ENCODE data around the gene SCPEP1. TPM values are rescaled to one million over a fixed set of nuclear protein-coding genes. Genes with fewer than 3 reads are reported as not detected.

SCPEP1 gene
- polyA plus RNA-seq, 1 of the 3 experiments (the other 2 are of a cell fraction): 99.6 TPM

- no peak for DNase-seq
- H4K20me1 ChIP-seq (ENCODE audit: insufficient read depth): no peaks in the 10 kb centered on the region
- no peaks in the 10 kb centered on the region for H3K27me3 ChIP-seq (ENCODE audit: insufficient read depth)
- H3K4me2 ChIP-seq: no peak overlapping the region
- H3K9me3 ChIP-seq: no peaks in the 10 kb centered on the region
- H3K9ac ChIP-seq: no peak overlapping the region
- ChIA-PET POLR2A (no interaction called here), CTCF (interaction anchor here (0.5 to 5.6 kb wide), 5 partner anchors 8 to 860 kb away, joined by 3 to 44 read pairs (median 4); no protein-coding TSS in a partner anchor)
- H3K27ac ChIP-seq (ENCODE audit: low read depth in 2 of 2, low read length in 1 of 2): no peak overlapping the region
- no peaks in the 10 kb centered on the region for H3K4me1 ChIP-seq (ENCODE audit: control insufficient read depth in 1 of 2, insufficient read depth in 2 of 2, low read depth in 1 of 2, low read length in 1 of 2)
- no peak overlapping the region for H3K4me3 ChIP-seq (ENCODE audit: low read depth in 2 of 2, low read length in 1 of 2)
- H3K9me2 ChIP-seq: no peaks in the 10 kb centered on the region
- H3F3A ChIP-seq (replicated peaks; ENCODE audit: insufficient read depth): no peaks in the 10 kb centered on the region
- whole genome bisulfite sequencing (ENCODE audit: low lambda C conversion rate): 92% methylated on average over 7 of the region's 7 CpGs
- peaks cover 0 to 7% of the 10 kb centered on the region in 2 experiments for H3K36me3 ChIP-seq (replicated peaks in 1 of 2; ENCODE audit: control insufficient read depth in 1 of 2, insufficient read depth in 2 of 2, low read length in 1 of 2)
- H3K79me2 ChIP-seq (ENCODE audit: insufficient read depth): no peaks in the 10 kb centered on the region
- TF ChIP-seq RCOR1 (IDR thresholded peaks at IDR 0.05; ENCODE audit: low read length): no peak
- no peak overlapping the region for H2AFZ ChIP-seq (ENCODE audit: low read depth)
Observed at GRCh38 chr17:57001541-57001940, 23.6 kb downstream of the SCPEP1 start.

GRCh38 chr17:57002904-57003303 is 25.0 kb downstream of the SCPEP1 start:
- Histone ChIP-seq H3K27me3 (ENCODE audit: insufficient read depth) (no peaks in the 10 kb centered on the region), H3K9me2 (no peaks in the 10 kb centered on the region), H3K9me3 (no peaks in the 10 kb centered on the region), H3K4me1 (ENCODE audit: control insufficient read depth in 1 of 2, insufficient read depth in 2 of 2, low read depth in 1 of 2, low read length in 1 of 2) (no peaks in the 10 kb centered on the region), H2AFZ (ENCODE audit: low read depth) (no peak overlapping the region), H3K36me3 (replicated peaks in 1 of 2; ENCODE audit: control insufficient read depth in 1 of 2, insufficient read depth in 2 of 2, low read length in 1 of 2) (peaks cover 0 to 2% of the 10 kb centered on the region in 2 experiments), H3K27ac (ENCODE audit: low read depth in 2 of 2, low read length in 1 of 2) (no peak overlapping the region), H4K20me1 (ENCODE audit: insufficient read depth) (no peaks in the 10 kb centered on the region), H3K79me2 (ENCODE audit: insufficient read depth) (no peaks in the 10 kb centered on the region), H3F3A (replicated peaks; ENCODE audit: insufficient read depth) (no peaks in the 10 kb centered on the region), H3K9ac (no peak overlapping the region), H3K4me3 (ENCODE audit: low read depth in 2 of 2, low read length in 1 of 2) (no peak overlapping the region), H3K4me2 (no peak overlapping the region)
- ChIA-PET CTCF (interaction anchor here (0.9 to 5.6 kb wide), 4 partner anchors 8 to 830 kb away, joined by 3 to 44 read pairs (median 4); no protein-coding TSS in a partner anchor), POLR2A (no interaction called here)
- TF ChIP-seq SIN3A (IDR thresholded peaks at IDR 0.05; ENCODE audit: borderline replicate concordance, low read depth, low read length) (no peak), SMC3 (IDR thresholded peaks at IDR 0.05; ENCODE audit: low read depth, low read length) (no peak), REST (IDR thresholded peaks at IDR 0.05; ENCODE audit: low read depth, low read length) (no peak), YY1 (IDR thresholded peaks at IDR 0.05; ENCODE audit: low read depth) (no peak), CHD2 (IDR thresholded peaks at IDR 0.05; ENCODE audit: low read length, partially characterized antibody) (no peak), RXRA (IDR thresholded peaks at IDR 0.05; ENCODE audit: borderline replicate concordance, low read depth) (no peak), USF2 (IDR thresholded peaks at IDR 0.05; ENCODE audit: borderline replicate concordance, low read depth, low read length) (no peak), NFIC (IDR thresholded peaks at IDR 0.05; ENCODE audit: borderline replicate concordance) (no peak)
- DNase-seq: no peak
- WGBS (ENCODE audit: low lambda C conversion rate): 89% methylated on average over 5 of the region's 5 CpGs
